ENCODE data around the gene YAF2.
"Not testable (repeated sequence)": the region's sequence is repeated elsewhere in the genome, so short reads cannot be mapped to it uniquely, and the experiment has no call there.

YAF2 gene

DNA sequence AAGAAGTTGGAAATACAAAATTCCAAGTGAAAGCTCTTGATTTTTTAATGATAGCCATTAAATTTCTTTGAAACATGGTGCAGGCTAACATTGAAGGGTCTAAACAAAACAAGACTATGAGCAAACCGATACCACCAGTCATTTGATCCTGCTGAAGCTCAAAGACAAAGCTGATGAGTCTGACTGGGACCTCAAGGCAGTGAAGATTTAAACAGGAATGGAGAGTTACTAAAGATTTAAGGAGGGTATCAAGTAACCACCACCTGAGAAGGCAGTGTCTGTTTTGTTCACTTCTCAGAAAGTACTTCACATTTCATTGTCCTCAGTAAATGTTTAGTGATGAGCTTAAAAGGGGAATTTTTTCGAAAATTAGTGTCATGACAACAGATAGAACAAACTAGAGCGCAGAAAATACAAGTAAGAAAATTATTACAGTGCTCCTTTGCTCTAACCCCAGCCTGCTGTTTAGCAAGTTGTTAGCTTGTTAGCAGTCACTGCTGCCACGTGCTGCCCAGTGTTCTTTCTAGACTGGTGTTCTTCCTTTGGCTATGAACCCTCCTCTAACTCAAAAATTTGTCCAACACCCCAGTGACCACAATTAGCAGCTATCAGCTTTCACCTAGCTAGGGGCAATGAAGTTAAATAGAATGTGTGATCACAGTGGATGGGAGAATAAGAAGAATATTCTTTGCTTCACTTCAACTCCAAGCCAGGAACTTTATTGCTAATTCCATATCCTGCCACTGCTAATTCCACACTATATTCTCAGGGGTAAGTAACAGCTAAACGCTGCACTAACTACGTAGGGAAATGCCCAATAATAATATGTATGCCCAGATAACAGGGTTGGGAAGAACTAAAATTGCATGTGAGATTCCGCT, 41.1 kb downstream of the YAF2 start:
- no peak for DNase-seq (ENCODE audit: low spot score)

DNA sequence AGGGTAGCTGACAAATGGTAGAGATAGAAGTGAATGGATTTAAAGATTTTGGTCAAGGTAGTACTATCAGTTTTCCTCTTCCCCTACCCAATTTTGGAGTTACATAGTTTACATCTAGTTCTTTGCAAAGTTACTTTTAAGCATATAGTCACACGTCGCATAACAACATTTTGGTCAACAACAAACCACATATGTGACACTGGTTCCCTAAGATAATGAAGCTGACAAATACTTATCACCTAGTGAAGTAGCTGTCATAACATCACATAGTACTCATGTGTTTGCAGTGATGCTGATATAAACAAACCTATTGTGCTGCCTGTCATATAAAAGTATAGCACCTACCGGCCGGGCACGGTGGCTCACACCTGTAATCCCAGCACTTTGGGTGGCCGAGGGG, 45.4 kb downstream of the YAF2 start:
- no peak for DNase-seq (ENCODE audit: low spot score)

DNA sequence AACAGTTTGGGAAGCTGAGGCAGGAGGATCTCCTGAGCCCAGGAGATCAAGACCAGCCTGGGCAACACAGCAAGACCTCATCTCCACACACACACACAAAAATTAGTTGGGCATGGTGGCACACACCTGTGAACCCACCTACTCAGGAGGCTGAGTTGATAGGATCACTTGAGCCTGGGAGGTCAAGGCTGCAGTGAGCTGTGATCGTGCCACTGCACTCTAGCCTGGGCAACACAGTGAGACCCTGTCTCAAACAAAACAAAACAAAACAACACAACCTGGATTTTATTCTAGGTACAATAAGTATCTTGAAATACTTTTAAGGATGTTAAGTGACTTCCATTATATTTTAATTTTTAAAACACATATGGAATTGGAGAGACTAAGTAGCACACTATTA, 45.8 kb downstream of the YAF2 start:
- no peak for DNase-seq (ENCODE audit: low spot score)

GRCh38 chr12:42190376-42190775, 47.7 kb downstream of the YAF2 start:
- no peak for DNase-seq (ENCODE audit: low spot score)

- not testable (repeated sequence) for DNase-seq (ENCODE audit: low spot score)
Measured at GRCh38 chr12:42188275-42188674, 49.8 kb downstream of the YAF2 start.

GRCh38 chr12:42187799-42188198, 50.2 kb downstream of the YAF2 start:
- DNase-seq (ENCODE audit: low spot score): no peak

DNA sequence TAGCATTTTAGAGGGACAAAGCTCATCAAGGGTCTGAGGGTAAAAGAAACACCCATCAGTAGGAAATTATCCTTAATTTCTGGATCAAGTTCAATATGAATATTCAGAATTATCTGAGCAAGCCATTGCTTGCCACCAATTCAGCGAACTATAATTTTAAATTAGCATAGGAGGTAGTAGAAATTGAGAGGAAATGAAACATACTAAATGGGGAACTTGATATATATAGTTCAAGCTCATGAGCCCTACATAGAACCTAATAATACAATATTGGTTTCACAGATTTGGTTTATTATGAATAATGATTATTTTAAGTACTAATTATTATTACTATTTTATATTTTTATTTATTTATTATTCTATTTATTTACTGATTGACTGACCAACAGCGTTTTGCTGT, 51.3 kb downstream of the YAF2 start:
- no peak for DNase-seq (ENCODE audit: low spot score)

DNA sequence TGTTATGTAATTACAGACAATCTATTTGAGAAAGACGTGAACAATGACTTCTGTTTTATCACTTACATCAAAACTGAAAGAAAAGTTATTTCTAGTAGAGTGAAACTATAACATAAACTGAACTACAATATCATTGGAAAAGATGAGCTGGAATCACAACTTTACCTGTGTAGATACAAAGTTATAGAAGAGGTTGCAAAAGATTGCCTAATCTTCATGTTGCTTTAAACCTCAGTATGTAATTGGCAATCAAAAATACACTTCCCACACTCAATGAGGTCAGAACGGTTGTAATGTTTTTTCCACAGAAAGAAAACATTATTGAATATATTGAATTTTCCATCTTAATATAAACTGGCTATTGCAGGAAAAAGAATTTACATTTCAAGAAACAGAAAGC, 55.7 kb downstream of the YAF2 start:
- no peak for DNase-seq (ENCODE audit: low spot score)

- peak; percentile 32 for DNase-seq (ENCODE audit: low spot score)
Measured at GRCh38 chr12:42180990-42181596, 57.0 kb downstream of the YAF2 start.

- DNase-seq (ENCODE audit: low spot score): no peak
Measured at GRCh38 chr12:42178101-42178500, 59.9 kb downstream of the YAF2 start.

DNA sequence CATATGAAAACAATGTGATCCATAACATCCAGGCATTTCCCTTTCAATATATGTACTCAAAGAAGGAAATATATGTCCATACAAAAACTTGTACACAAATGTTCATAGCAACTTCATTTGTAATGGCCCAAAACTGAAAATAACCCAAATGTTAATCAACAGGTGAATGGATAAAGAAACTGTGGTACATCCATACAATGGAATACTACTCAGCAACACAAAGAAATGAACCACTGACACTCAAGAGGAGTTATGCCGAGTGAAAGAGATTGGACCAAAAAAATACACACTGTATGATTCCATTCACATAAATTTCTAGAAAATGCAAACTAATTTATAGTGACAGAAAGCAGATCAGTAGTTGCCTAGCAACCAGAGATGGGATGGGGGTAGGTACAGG, 63.1 kb downstream of the YAF2 start:
- no peak for DNase-seq (ENCODE audit: low spot score)

DNA sequence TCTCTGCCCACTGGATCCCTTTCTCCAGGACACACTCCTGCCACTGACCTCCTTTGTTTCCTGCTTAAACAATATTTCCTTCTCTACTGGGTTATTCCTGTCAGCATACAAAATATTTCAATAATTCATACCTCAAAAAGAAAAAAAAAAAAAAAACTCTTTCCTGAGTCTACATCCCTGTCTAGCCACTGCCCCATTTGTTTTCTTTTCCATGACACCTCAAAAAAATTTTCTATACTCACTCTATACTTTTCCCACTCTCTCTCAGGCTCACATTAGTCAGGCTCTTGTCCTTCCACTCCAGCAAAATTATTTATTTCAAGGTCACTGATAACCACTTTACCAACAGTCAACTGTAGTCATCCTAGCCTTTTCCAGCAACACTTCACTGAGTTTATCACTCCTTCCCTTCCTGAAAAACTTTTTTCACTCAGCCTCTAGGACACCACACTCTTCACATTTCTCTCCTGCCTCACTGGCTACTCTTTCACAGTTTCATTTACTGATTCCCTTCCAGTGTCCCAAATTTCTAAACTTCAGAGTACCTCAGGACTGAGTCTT, 64.0 kb downstream of the YAF2 start:
- DNase-seq (ENCODE audit: low spot score): no peak

DNA sequence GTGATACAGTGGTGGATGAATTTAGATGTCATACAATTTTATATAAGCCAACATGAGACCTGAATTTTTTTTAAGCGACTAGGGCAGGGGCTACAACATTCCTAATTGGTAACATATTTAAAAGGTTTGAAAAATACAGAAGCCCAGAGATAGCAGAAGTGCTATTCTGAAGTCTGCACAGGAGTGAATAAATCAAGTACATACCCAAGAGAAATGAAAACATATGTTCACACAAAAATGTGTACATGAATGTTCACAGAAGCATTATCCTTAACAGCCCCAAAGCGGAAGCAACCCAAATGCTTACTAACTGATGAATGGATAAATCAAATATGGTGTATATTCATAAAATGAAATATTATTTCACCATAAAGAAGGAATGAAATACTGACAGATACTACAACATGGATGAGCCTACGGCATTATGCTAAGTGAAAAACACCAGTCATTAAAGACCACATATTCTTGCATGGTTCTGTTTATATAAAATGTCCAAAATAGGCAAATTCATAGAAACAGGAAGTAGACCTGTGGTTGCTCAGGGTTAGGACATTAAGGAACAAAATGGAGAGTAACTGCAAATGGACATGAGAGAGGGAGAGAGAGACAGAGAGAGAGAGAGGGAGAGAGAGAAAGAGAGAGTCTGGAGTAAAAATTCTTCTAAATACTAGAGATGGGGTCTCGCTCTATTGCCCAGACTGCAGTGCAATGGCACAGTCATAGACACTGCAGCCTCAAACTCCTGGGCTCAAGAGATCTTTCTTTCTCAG, 65.4 kb downstream of the YAF2 start:
- DNase-seq (ENCODE audit: low spot score): no peak

DNA sequence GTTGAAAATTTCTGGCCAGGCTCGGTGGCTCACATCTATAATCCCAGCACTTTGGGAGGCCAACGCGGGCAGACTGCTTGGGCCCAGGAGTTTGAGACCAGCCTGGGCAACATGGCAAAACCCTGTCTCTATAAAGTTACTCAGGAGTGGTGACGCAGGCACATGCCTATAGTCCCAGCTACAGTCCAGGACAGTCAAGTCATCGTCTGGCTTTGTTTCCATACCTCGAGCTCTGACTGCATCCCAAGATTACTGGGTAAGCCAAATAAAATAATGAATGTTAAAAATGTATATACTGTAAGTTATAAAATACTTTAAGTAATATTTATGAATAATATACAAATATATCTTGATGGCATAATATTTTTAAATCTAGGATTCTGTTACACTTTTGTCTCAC, 70.3 kb downstream of the YAF2 start:
- DNase-seq (ENCODE audit: low spot score): no peak

- no peak for DNase-seq (ENCODE audit: low spot score)
Measured at GRCh38 chr12:42166501-42166900, 71.5 kb downstream of the YAF2 start.

- no peak for DNase-seq (ENCODE audit: low spot score)
Measured at GRCh38 chr12:42163913-42164312, 74.1 kb downstream of the YAF2 start.

GRCh38 chr12:42162965-42163364, 75.1 kb downstream of the YAF2 start:
- DNase-seq (ENCODE audit: low spot score): no peak

DNA sequence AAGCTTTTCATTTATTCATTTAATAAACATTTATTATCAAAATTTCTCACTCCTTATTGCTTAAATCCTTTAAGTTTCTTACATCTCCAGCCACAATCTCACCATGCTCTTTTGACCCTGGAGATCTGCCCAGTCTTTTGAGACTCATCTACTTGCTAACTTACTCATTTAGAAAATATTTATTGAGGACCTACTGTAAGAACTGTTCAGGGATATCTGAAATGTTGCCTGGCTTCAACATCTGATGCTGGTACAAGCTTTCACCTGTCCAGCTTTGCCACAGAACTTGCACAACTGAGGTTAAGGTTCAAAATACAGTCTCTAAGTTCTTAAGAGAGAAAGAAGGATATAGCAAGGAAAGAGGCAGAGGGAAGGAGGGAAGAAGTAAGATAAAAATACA, 75.9 kb downstream of the YAF2 start:
- DNase-seq (ENCODE audit: low spot score): no peak

DNA sequence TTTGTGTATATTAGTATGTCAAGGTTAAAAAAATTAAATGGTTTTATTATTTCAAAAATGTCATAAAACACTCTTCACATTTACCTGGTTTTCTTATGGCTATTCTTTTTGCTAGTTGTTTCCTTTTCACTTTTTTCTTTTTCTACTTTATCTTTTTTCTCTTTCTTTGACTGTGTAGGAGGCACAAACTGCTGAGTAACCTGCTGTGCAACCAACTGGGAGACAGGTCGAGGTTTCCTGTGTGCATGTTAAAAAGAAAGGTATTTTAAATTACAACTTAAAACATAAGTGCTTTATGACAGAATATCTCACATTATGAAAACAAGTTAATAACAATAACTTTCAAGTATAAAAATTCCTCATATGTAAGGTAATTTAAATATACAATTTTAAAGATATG, 76.5 kb downstream of the YAF2 start:
- DNase-seq (ENCODE audit: low spot score): no peak

DNA sequence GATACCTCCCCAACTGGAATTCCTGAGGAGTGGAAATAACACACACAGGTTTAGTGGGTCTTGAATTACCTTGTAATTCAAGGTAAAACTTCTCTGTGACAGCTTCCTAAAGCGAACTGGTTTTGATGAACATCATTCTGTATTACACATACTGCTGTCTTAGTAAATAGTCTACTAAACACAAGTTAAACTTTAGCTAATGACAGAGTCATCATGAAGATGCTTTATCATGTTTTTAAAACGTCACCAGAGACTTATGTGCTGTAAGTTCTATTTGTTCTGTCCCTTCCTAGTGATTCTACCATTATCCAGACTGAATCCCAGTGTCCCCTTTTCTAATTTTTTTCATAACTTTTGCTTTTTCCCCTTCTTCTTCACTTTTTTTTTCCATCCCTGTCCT, 81.8 kb downstream of the YAF2 start:
- no peak for DNase-seq (ENCODE audit: low spot score)

DNA sequence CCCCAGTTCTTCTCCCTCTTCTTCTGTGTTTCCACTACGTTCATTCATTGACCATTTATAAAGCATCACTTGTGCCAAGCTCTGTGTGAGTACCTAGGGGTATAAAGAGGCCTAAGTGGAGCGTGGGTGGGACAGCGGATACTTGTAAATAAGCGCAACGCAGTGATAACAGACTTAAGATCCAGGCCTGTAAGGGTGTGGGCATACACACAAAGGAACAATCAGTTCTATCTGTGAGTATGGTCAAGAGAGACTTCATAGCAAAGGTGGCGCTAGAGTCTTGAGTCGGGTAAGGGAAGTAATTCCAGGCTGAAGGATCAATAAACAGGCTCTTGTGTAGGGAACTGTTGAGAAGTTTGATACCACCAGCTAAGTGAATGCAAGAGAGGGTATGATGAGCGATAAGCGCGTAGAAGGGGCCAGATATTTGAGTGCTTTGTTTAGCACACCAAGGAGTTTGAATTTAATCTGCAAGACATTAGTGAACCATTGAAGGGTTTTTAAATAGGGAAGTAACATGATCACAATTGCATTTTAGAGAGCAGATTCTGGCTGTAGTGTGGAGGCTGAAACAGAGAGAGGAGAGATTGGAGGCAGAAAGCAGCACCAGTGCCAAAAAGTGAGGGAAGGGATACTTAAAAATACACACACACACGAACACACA, 92.4 kb downstream of the YAF2 start:
- DNase-seq (ENCODE audit: low spot score): no peak

- DNase-seq (ENCODE audit: low spot score): no peak
Measured at GRCh38 chr12:42145197-42145549, 92.9 kb downstream of the YAF2 start.

All from Ammon's horn (tissue), 1 donor.